Mesendoderm (in vitro differentiated cells): ENCODE data around the gene SEMA5B.

Experiments used
- DNase-seq: peaks from one replicate; pipeline ENCODE4 v3.0.0; 2013
- H2AK5ac ChIP-seq: 2 replicates; pipeline ENCODE4 v1.6.1; 2013; ENCODE audit warnings: low read length, inconsistent platforms
- H2BK120ac ChIP-seq: 2 replicates; pipeline ENCODE4 v1.6.1; 2013; ENCODE audit warnings: low read depth, mild to moderate bottlenecking, low read length, moderate library complexity, mixed read lengths
- H2BK15ac ChIP-seq: replicated peaks from 2 replicates; pipeline ENCODE4 v1.6.1; 2013; ENCODE audit warnings: low read depth, mild to moderate bottlenecking, moderate library complexity
- H2BK5ac ChIP-seq: 2 replicates; pipeline ENCODE4 v1.6.1; 2013; ENCODE audit warnings: low read length, inconsistent platforms
- H3K18ac ChIP-seq: 2 replicates; pipeline ENCODE4 v1.6.1; 2013; ENCODE audit warnings: mild to moderate bottlenecking, low read length, mixed read lengths
- H3K23ac ChIP-seq: one replicate; pipeline ENCODE4 v1.6.1; 2013; ENCODE audit warnings: low read length
- H3K27ac ChIP-seq: 2 replicates; pipeline ENCODE4 v1.5.1; 2013; ENCODE audit warnings: low read depth, mild to moderate bottlenecking, inconsistent platforms, low read length, moderate library complexity
- H3K27me3 ChIP-seq: 2 replicates; pipeline ENCODE4 v1.6.1; 2013; ENCODE audit warnings: low read length, control low read depth, mild to moderate bottlenecking, inconsistent platforms; ENCODE audit not compliant: insufficient read depth, poor library complexity
- H3K36me3 ChIP-seq: 2 replicates; pipeline ENCODE4 v1.6.1; 2013; ENCODE audit warnings: low read length, inconsistent platforms; ENCODE audit not compliant: control insufficient read depth, insufficient read depth
- H3K4ac ChIP-seq: one replicate; pipeline ENCODE4 v1.6.1; 2013; ENCODE audit warnings: low read depth, mild to moderate bottlenecking, low read length, moderate library complexity
- H3K4me1 ChIP-seq: 2 replicates; pipeline ENCODE4 v1.6.1; 2013; ENCODE audit warnings: low read depth, low read length, inconsistent platforms; ENCODE audit not compliant: control insufficient read depth
- H3K4me2 ChIP-seq: 2 replicates; pipeline ENCODE4 v1.6.1; 2013; ENCODE audit warnings: low read length
- H3K4me3 ChIP-seq: 2 replicates; pipeline ENCODE4 v1.5.1; 2013; ENCODE audit warnings: mild to moderate bottlenecking, low read length
- H3K56ac ChIP-seq: one replicate; pipeline ENCODE4 v1.6.1; 2013; ENCODE audit warnings: low read length
- H3K79me1 ChIP-seq: 2 replicates; pipeline ENCODE4 v1.6.1; 2013; ENCODE audit warnings: low read length, inconsistent platforms
- H3K79me2 ChIP-seq: 2 replicates; pipeline ENCODE4 v1.6.1; 2013; ENCODE audit warnings: mild to moderate bottlenecking, low read length; ENCODE audit not compliant: control insufficient read depth, insufficient read depth
- H3K9ac ChIP-seq: 2 replicates; pipeline ENCODE4 v1.6.1; 2013; ENCODE audit warnings: low read length, inconsistent platforms
- H4K5ac ChIP-seq: one replicate; pipeline ENCODE4 v1.6.1; 2013; ENCODE audit warnings: low read length
- H4K8ac ChIP-seq: one replicate; pipeline ENCODE4 v1.6.1; 2013; ENCODE audit warnings: low read depth, mild to moderate bottlenecking, control low read depth, low read length, moderate library complexity
- WGBS: extraction: QIAGEN DNeasy Blood & Tissue Kit; methylation state at CpG from one replicate; pipeline ENCODE4 v1.1.7; 2013; ENCODE audit warnings: low lambda C conversion rate, missing lambda C conversion rate; ENCODE audit not compliant: insufficient coverage; ENCODE audit errors: extremely low coverage; 5-methylcytosine and 5-hydroxymethylcytosine counted together

SEMA5B gene

GRCh38 chr3:123013876-123014275, 13.7 kb downstream of the SEMA5B start:
- Histone ChIP-seq H4K8ac (no peak overlapping the region), H3K4ac (no peak overlapping the region), H3K36me3 (no peaks in the 10 kb centered on the region), H3K4me2 (no peak overlapping the region), H4K5ac (no peak overlapping the region), H2BK120ac (no peak overlapping the region), H3K18ac (no peak overlapping the region), H3K4me3 (no peak overlapping the region), H3K79me1 (no peaks in the 10 kb centered on the region), H3K27ac (no peak overlapping the region), H3K79me2 (no peaks in the 10 kb centered on the region), H3K27me3 (no peaks in the 10 kb centered on the region), H3K56ac (no peak overlapping the region), H3K23ac (peak overlapping the region; percentile 15), H3K4me1 (no peaks in the 10 kb centered on the region), H3K9ac (no peak overlapping the region), H2BK5ac (no peak overlapping the region), H2AK5ac (no peak overlapping the region), H2BK15ac (no peak overlapping the region)
- no CpG with 5 or more reads among the region's 6 CpGs for WGBS
- no peak for DNase-seq

DNA sequence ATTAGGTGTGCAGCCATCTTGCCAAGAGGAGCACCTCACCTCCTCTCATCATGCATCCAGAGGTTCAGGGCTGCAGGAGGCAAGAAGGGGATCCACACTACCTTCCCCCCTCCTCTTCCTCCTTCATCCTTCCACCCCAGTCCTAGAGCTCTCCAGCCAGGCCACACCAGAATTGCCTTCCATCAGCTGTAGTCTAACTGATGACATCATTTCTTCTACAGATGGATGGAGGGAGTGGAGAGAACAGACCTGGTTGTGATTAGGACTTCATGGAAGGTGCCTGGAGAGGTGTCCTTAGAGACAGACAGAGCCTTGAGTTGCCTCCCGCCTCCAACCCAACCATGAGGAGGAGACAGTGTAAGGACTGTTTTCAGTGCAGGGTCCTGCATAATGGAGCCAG, 14.9 kb downstream of the SEMA5B start:
- Histone ChIP-seq H3K27ac (no peak overlapping the region), H2BK120ac (no peak overlapping the region), H3K79me2 (no peaks in the 10 kb centered on the region), H2BK15ac (no peak overlapping the region), H2AK5ac (no peak overlapping the region), H3K23ac (no peak overlapping the region), H3K9ac (no peak overlapping the region), H3K36me3 (no peaks in the 10 kb centered on the region), H4K8ac (no peak overlapping the region), H2BK5ac (no peak overlapping the region), H3K27me3 (no peaks in the 10 kb centered on the region), H3K79me1 (no peaks in the 10 kb centered on the region), H3K4me2 (no peak overlapping the region), H3K4me1 (no peaks in the 10 kb centered on the region), H3K4me3 (no peak overlapping the region), H3K18ac (no peak overlapping the region), H3K4ac (no peak overlapping the region), H3K56ac (no peak overlapping the region), H4K5ac (no peak overlapping the region)
- WGBS: no CpG with 5 or more reads among the region's 1 CpG
- DNase-seq: no peak

DNA sequence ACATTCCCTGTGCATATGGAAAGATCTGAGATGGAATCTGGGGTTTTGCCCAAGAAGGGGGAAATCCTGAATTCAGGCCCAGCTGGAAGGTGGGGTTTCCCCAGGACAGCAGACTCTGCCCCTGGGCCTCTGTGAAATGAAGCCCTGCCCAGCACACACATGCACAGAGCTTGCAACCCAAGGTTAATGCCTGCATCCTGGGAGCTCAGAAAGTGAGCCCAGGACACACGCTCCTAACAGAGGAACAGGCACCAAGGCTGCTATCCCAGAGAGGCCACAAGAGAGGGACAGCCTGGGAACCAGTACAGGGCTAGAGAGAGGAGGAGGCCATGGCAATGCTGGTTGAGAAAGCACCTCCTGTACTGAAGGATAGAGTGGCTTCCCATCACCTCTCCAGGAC, 16.1 kb downstream of the SEMA5B start:
- H3K4ac ChIP-seq: no peak overlapping the region
- no peak overlapping the region for H4K8ac ChIP-seq
- no peak overlapping the region for H2BK15ac ChIP-seq
- H3K4me1 ChIP-seq: no peaks in the 10 kb centered on the region
- H3K9ac ChIP-seq: no peak overlapping the region
- no peak overlapping the region for H3K56ac ChIP-seq
- H3K23ac ChIP-seq: no peak overlapping the region
- no peak overlapping the region for H3K4me2 ChIP-seq
- no peak overlapping the region for H3K18ac ChIP-seq
- H4K5ac ChIP-seq: no peak overlapping the region
- no peaks in the 10 kb centered on the region for H3K36me3 ChIP-seq
- no peaks in the 10 kb centered on the region for H3K79me2 ChIP-seq
- H2BK120ac ChIP-seq: no peak overlapping the region
- H3K4me3 ChIP-seq: no peak overlapping the region
- no peaks in the 10 kb centered on the region for H3K27me3 ChIP-seq
- no CpG with 5 or more reads among the region's 1 CpG for WGBS
- H2BK5ac ChIP-seq: no peak overlapping the region
- DNase-seq: no peak
- no peak overlapping the region for H2AK5ac ChIP-seq
- no peaks in the 10 kb centered on the region for H3K79me1 ChIP-seq
- no peak overlapping the region for H3K27ac ChIP-seq

GRCh38 chr3:123008840-123009239, 18.7 kb downstream of the SEMA5B start:
- Histone ChIP-seq H4K5ac (no peak overlapping the region), H2BK120ac (no peak overlapping the region), H3K4ac (no peak overlapping the region), H2BK5ac (no peak overlapping the region), H3K4me1 (no peaks in the 10 kb centered on the region), H3K23ac (peak overlapping the region; percentile 52), H3K4me3 (no peak overlapping the region), H3K9ac (no peak overlapping the region), H3K4me2 (no peak overlapping the region), H3K18ac (no peak overlapping the region), H2AK5ac (no peak overlapping the region), H3K27ac (no peak overlapping the region), H3K79me2 (no peaks in the 10 kb centered on the region), H3K56ac (no peak overlapping the region), H3K27me3 (no peaks in the 10 kb centered on the region), H2BK15ac (no peak overlapping the region), H4K8ac (no peak overlapping the region), H3K36me3 (no peaks in the 10 kb centered on the region), H3K79me1 (no peaks in the 10 kb centered on the region)
- DNase-seq: no peak
- WGBS: no CpG with 5 or more reads among the region's 6 CpGs

GRCh38 chr3:123006609-123007008, 21.0 kb downstream of the SEMA5B start:
- H2AK5ac ChIP-seq: no peak overlapping the region
- no peak overlapping the region for H3K4ac ChIP-seq
- H3K18ac ChIP-seq: no peak overlapping the region
- H3K56ac ChIP-seq: no peak overlapping the region
- no peak overlapping the region for H2BK15ac ChIP-seq
- no peak overlapping the region for H2BK120ac ChIP-seq
- no peak overlapping the region for H4K5ac ChIP-seq
- H3K27ac ChIP-seq: no peak overlapping the region
- H3K79me2 ChIP-seq: no peaks in the 10 kb centered on the region
- no CpG with 5 or more reads among the region's 2 CpGs for WGBS
- no peak overlapping the region for H3K4me2 ChIP-seq
- H4K8ac ChIP-seq: no peak overlapping the region
- no peaks in the 10 kb centered on the region for H3K4me1 ChIP-seq
- no peak overlapping the region for H3K4me3 ChIP-seq
- H3K27me3 ChIP-seq: no peaks in the 10 kb centered on the region
- no peak overlapping the region for H3K9ac ChIP-seq
- no peaks in the 10 kb centered on the region for H3K36me3 ChIP-seq
- no peak overlapping the region for H3K23ac ChIP-seq
- no peak overlapping the region for H2BK5ac ChIP-seq
- DNase-seq: no peak
- H3K79me1 ChIP-seq: no peaks in the 10 kb centered on the region

DNA sequence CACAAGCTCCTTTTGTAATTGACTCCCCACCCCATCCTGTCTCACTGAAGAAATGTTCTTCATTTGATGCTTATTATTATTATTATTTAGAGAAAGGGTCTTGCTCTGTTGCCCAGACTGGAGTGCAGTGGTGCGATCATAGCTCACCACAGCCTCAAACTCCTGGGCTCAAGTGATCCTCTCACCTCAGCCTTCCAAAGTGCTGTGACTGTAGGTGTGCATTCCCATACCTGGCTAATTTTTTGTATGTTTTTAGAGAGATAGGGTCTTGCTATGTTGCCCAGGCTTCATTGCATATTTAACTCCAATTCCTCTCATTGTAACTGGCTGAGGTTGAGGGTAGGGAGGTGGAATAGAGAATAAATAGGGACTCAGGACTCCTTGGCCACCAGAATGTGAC, 22.3 kb downstream of the SEMA5B start:
- Histone ChIP-seq H3K4ac (no peak overlapping the region), H4K5ac (no peak overlapping the region), H2AK5ac (no peak overlapping the region), H3K4me3 (no peak overlapping the region), H4K8ac (no peak overlapping the region), H3K36me3 (no peaks in the 10 kb centered on the region), H3K4me1 (no peaks in the 10 kb centered on the region), H3K27me3 (no peaks in the 10 kb centered on the region), H3K23ac (no peak overlapping the region), H3K9ac (no peak overlapping the region), H2BK120ac (no peak overlapping the region), H3K56ac (no peak overlapping the region), H3K27ac (no peak overlapping the region), H3K79me1 (no peaks in the 10 kb centered on the region), H3K4me2 (no peak overlapping the region), H2BK15ac (no peak overlapping the region), H2BK5ac (no peak overlapping the region), H3K18ac (no peak overlapping the region), H3K79me2 (no peaks in the 10 kb centered on the region)
- no CpG with 5 or more reads among the region's 1 CpG for WGBS
- DNase-seq: no peak
